ENCODE results near the gene ENTREP3. TPM values are rescaled to one million over a fixed set of nuclear protein-coding genes. Genes with fewer than 3 reads are reported as not detected.

ENTREP3 gene
- total and polyA plus RNA-seq, 11 donors: 5.1 to 24.4 (median 12.8) TPM

DNA sequence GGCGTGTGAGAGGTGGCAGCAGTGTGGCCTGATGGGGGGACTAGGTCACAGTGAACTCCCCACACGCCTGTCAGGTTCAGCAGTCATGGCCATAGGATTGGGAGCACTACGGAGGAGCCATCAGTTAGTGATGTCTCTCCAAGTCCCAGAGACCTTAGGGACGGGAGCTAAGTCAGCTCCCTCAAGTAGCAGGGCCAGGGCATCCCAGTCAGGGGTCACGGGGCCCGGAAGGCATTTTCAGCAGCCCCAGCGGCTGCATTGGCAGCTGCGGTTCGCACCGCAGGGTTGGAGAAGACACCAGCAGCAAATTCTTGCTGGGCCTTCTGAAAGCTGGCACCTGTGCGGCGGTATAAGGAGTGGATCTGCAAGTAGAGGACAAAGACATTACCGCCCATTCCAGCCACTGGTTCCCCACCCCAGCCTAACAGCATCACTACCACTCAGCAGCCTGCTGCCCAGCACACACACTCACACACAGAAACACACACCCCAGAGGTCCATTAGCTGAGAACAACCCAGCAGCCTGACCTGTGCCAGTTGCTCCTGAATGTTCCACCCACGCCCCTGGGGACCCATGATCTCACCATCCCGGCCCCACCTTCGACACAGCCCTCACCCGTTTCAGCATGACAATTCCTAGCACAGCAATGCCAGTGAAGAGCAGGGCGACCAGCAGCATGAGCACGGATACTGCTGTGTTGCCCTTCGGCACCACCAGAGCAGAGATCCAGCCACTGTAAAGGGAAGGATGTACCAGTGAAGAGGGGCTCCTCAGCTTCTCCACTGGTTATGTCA is 972 bp upstream of the ENTREP3 start:
- Histone ChIP-seq H3K9me3 (no peaks in the 10 kb centered on the region), H3K4me3 (peak overlapping the region in 11 of 12 donors; percentile 67 to 97 (median 90)), H3K27ac (peak overlapping the region; percentile 89 to 99 (median 96)), H3K27me3 (no peaks in the 10 kb centered on the region), H3K36me3 (peaks cover 0 to 40% (median 30%) of the 10 kb centered on the region in 9 donors), H3K4me1 (peaks cover 5 to 41% (median 30%) of the 10 kb centered on the region in 12 donors)
- DNase-seq: peak in 1 of 5 donors; percentile 18
- WGBS, 4 donors: 74 to 84% (median 78%) methylated on average over 17 to 20 of the region's 20 CpGs
- peak in 1 of 4 donors; percentile 4 for ATAC-seq
- no peak for TF ChIP-seq POLR2A (IDR thresholded peaks at IDR 0.05)
- TF ChIP-seq, protein P1, sequence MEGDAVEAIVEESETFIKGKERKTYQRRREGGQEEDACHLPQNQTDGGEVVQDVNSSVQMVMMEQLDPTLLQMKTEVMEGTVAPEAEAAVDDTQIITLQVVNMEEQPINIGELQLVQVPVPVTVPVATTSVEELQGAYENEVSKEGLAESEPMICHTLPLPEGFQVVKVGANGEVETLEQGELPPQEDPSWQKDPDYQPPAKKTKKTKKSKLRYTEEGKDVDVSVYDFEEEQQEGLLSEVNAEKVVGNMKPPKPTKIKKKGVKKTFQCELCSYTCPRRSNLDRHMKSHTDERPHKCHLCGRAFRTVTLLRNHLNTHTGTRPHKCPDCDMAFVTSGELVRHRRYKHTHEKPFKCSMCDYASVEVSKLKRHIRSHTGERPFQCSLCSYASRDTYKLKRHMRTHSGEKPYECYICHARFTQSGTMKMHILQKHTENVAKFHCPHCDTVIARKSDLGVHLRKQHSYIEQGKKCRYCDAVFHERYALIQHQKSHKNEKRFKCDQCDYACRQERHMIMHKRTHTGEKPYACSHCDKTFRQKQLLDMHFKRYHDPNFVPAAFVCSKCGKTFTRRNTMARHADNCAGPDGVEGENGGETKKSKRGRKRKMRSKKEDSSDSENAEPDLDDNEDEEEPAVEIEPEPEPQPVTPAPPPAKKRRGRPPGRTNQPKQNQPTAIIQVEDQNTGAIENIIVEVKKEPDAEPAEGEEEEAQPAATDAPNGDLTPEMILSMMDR (IDR thresholded peaks at IDR 0.05): no peak
- intact Hi-C loops (cut with DNase I): loop anchor here in 3 of 10 donors (10.0 kb wide), 2 partner anchors 249 to 329 kb away; no protein-coding TSS in a partner anchor

DNA sequence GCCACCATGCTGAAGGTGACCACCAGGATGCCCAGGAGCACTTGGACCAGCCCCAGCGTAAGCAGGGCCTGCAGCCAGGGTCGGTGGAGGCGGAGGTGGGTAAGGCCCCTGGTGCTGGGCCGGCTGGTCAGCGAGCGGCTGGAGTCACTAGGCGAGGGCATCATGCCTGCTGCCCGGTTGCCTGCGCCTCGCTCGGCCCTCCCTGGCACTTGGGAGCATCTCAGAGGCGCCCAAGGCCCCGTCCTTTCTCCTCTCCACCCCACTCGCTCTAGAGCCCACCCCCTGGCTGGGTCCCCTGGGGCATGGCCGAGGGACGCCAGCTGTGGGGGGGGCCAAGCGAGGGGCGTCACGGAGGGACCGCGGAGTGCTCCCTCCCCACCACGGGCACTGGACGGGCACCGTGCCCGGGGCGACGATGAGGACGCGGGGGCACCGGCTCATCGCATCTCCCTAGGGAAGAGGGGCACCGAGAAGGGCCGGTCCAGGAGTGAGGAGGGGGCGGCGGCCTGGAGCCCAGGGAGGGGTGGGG is 505 bp downstream of the ENTREP3 start:
- Histone ChIP-seq H3K27me3 (no peaks in the 10 kb centered on the region), H3K9me3 (no peaks in the 10 kb centered on the region), H3K27ac (peak overlapping the region; percentile 89 to 99 (median 96)), H3K36me3 (peaks cover 0 to 33% (median 24%) of the 10 kb centered on the region in 9 donors), H3K4me3 (peak overlapping the region; percentile 67 to 97 (median 87)), H3K4me1 (peaks cover 7 to 43% (median 33%) of the 10 kb centered on the region in 12 donors)
- DNase-seq (peak in 3 of 5 donors; percentile 33 to 71 (median 55)), ATAC-seq (peak in 3 of 4 donors; percentile 2 to 14 (median 5))
- intact Hi-C loops (cut with DNase I): loop anchor here in 7 of 10 donors (2.0 to 10.0 kb wide), 6 partner anchors 53 to 338 kb away; partner anchors contain the start of genes RUSC1 (in 3 of the 7) and FDPS (in 2 of the 7)
- 2 to 7% (median 2%) methylated on average over 11 to 35 of the region's 35 CpGs for WGBS, 4 donors
- no peak for TF ChIP-seq POLR2A (IDR thresholded peaks at IDR 0.05)
- TF ChIP-seq, protein P1 (IDR thresholded peaks at IDR 0.05): no peak

DNA sequence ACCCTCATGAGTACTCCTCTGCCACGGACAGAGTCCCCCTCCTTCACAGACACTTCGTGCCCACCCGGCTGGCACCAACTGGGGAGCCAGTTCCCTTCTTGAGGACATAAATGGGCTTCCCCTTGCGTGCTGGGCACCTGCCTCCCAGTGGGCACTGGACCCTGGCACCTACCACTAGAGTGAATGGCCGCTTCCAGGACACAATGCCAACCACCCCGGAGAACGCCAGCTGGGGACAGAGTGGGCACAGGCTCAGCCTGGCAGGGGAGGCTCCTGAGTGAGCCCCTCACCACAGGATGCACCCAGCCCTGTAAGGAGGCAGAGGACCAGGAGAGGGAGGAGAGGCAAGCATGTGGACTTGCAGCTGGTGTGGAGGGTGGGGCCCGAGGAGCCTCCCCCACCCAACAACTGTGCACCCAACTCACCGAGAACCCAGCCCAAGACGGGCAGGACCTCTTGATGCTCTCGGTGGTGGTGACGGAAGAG is 1.0 kb downstream of the ENTREP3 start:
- H3K27ac ChIP-seq: peak overlapping the region in 11 of 12 donors; percentile 89 to 99 (median 96)
- WGBS, 4 donors: 42 to 49% (median 45%) methylated on average over 10 to 12 of the region's 12 CpGs
- TF ChIP-seq, protein P1 (IDR thresholded peaks at IDR 0.05): no peak
- no peak for TF ChIP-seq POLR2A (IDR thresholded peaks at IDR 0.05)
- ATAC-seq (peak in 2 of 4 donors; percentile 0), DNase-seq (peak in 1 of 5 donors; percentile 61)
- no peaks in the 10 kb centered on the region for H3K27me3 ChIP-seq
- no peaks in the 10 kb centered on the region for H3K9me3 ChIP-seq
- intact Hi-C loops (cut with DNase I): loop anchor here in 7 of 10 donors (2.0 to 10.0 kb wide), 6 partner anchors 53 to 338 kb away; partner anchors contain the start of genes RUSC1 (in 3 of the 7) and FDPS (in 2 of the 7)
- peaks cover 7 to 43% (median 33%) of the 10 kb centered on the region in 12 donors for H3K4me1 ChIP-seq
- H3K36me3 ChIP-seq: peaks cover 0 to 27% (median 21%) of the 10 kb centered on the region in 9 donors
- H3K4me3 ChIP-seq: peak overlapping the region; percentile 67 to 97 (median 87)

Measured in heart left ventricle (tissue), 16 donors.